Measurements from ENCODE around the gene ALOX15.
"Not testable (repeated sequence)": the region's sequence is repeated elsewhere in the genome, so short reads cannot be mapped to it uniquely, and the experiment has no call there.

Gene ALOX15

DNA sequence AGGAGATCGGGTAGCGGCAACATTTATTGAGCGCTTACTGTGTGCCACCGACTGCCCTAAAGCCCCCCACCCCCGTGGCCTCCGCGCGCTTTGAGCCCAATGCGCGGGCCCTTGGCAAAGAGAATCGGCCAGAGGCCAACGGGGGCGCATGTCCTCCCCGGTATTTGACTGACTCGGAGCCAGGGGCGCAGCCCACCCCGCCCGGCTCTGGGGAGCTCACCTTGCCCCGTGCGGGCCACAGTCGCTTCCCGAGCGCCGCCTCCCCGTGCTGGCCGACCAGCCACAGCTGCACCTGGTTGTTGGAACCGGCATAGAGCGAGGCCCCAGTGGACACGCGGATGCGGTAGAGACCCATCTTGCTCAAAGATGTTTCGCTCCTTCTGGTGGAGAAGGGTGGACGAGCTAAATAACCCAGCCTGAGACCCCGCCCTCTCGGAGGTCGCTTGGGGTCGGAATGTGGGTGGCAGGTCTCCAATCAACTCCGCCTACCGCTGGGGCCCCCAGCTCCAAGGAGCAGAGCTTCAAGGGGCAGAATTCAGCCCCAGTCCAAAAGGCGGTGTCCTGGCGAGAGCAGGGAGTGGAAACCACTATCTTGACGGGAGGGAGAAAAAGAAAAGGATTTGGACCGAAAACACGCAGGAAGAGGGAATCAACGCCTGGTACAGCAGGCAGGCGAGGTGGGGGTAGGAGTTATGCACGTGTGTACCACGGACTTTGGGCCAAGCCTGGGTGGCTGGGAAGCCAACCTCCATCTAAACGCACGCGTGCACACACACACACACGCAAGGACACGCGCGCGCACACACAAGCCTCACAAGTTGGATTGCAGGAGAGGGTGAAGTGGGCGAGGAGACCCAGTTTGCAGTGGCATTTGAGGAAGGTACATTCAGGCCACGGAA, at the start of gene ALOX15:
Gene ALOX15, minus strand, starts transcription at position 382 of the 899 bp plus-strand sequence. Its CDS starts 27 bp downstream, at position 355.
- no peak within 1 kb of the TSS for H3K27ac ChIP-seq
- no peak for DNase-seq (ENCODE audit: low spot score)
- H3K4me3 ChIP-seq = no peak within 1 kb of the TSS
- TF ChIP-seq, protein P1, sequence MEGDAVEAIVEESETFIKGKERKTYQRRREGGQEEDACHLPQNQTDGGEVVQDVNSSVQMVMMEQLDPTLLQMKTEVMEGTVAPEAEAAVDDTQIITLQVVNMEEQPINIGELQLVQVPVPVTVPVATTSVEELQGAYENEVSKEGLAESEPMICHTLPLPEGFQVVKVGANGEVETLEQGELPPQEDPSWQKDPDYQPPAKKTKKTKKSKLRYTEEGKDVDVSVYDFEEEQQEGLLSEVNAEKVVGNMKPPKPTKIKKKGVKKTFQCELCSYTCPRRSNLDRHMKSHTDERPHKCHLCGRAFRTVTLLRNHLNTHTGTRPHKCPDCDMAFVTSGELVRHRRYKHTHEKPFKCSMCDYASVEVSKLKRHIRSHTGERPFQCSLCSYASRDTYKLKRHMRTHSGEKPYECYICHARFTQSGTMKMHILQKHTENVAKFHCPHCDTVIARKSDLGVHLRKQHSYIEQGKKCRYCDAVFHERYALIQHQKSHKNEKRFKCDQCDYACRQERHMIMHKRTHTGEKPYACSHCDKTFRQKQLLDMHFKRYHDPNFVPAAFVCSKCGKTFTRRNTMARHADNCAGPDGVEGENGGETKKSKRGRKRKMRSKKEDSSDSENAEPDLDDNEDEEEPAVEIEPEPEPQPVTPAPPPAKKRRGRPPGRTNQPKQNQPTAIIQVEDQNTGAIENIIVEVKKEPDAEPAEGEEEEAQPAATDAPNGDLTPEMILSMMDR (IDR thresholded peaks at IDR 0.05) = no peak

DNA sequence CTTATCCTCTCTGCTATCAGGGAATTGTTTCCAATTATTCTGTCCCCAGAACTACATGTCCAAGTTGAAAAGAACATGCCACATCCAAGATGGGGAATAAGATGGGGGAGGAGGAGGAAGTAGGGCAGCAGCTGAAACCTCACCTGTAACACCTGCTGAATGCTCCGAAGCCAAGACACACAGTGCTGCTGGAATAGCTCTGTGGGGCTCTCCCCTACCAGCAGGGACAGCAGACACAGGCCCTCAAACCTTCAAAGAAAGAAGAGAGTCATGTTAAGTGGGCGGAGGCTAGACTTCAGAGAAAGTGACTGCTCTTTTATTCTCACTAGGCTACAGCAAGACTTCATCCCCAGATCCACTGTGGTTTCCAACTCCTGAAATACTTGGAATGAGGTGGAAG, 49.3 kb upstream of the ALOX15 start:
- H3K4me3 ChIP-seq = no peak overlapping the region
- no peak for DNase-seq (ENCODE audit: low spot score)
- H3K27ac ChIP-seq = no peak overlapping the region
- TF ChIP-seq, protein P1 (IDR thresholded peaks at IDR 0.05) = no peak

DNA sequence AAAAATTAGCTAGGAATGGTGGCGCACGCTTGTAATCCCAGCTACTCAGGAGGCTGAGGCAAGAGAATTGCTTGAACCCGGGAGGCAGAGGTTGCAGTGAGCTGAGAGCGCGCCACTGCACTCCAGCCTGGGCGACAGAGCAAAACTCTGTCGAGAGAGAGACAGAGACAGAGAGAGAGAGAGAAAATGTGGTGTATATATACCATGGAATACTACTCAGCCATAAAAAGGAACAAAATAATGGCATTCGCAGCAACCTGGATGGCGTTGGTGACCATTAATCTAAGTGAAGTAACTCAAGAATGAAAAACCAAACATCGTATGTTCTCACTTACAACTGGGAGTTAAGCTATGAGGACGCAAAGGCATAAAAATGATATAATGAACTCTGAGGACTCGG, 48.4 kb upstream of the ALOX15 start:
- DNase-seq (ENCODE audit: low spot score); H3K27ac ChIP-seq; H3K4me3 ChIP-seq: not testable (repeated sequence)

DNA sequence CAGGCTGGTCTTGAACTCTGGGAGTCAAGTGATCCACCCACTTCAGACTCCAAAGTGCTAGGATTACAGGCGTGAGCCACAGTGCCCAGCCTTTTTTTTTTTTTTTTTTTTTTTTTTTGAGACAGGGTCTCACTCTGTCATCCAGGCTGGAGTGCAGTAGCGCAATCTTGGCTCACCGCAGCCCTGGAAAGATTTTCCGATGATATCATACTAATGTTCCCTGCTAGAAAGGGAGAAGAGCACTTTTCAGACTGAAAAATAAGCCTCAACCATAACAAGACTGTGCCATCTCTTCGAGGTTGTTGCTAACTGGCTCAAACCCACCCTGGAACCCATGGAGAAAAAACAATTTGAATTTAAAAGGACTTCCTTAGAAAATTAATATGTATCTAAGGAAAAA, 42.3 kb upstream of the ALOX15 start:
- peak overlapping the region in 1 of 2 donors; percentile 24 for H3K27ac ChIP-seq
- H3K4me3 ChIP-seq; DNase-seq (ENCODE audit: low spot score): not testable (repeated sequence)

DNA sequence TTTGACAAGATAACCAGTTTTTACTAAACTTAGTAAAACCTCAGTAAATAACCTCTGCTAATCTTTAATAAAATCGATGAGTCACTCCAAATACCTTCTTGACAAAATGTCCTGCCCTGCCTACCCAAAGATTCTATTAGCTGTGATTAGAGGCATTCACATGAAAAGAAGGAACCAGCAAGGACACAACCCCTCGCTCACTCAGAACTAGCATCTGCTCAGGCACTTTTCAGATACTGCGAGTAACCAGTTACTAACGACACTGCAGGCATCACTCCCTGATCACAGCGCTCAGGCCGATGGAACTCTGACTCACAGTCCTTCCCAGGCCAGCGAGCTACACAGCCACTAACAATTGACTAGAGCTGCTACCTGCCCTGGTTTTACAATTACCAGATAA, 38.2 kb upstream of the ALOX15 start:
- no peak overlapping the region for H3K27ac ChIP-seq
- TF ChIP-seq, protein P1 (IDR thresholded peaks at IDR 0.05) = no peak
- no peak for DNase-seq (ENCODE audit: low spot score)
- no peak overlapping the region for H3K4me3 ChIP-seq

GRCh38 chr17:4678448-4679026, 37.1 kb upstream of the ALOX15 start:
- no peak for DNase-seq (ENCODE audit: low spot score)
- TF ChIP-seq, protein P1 (IDR thresholded peaks at IDR 0.05) = no peak
- no peak overlapping the region for H3K4me3 ChIP-seq
- H3K27ac ChIP-seq = no peak overlapping the region

- no peak for DNase-seq (ENCODE audit: low spot score)
- TF ChIP-seq, protein P1 (IDR thresholded peaks at IDR 0.05) = no peak
- Histone ChIP-seq H3K27ac (no peak overlapping the region), H3K4me3 (no peak overlapping the region)
These were observed 35.3 kb upstream of the ALOX15 start for GRCh38 chr17:4676791-4677190.

DNA sequence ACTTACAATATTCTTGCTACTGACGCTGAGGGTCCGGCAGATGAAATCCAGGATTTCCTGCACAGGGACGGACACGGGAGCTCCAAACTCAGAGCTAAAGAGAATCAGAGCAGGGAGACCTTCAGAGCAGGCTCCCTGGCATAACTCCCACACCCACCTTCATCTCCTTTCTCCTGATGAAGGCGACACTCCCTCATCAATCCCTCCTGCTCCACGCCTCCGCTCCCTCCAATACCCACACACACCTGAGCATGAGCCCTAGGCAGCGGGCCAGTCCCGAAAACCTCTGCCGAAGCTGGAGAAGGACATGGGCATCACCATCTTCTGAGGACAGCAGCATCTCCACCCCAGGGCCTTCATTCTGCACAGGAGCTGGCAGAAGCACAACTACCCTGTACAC, 34.3 kb upstream of the ALOX15 start:
- TF ChIP-seq, protein P1 (IDR thresholded peaks at IDR 0.05) = no peak
- H3K4me3 ChIP-seq = no peak overlapping the region
- DNase-seq (ENCODE audit: low spot score) = no peak
- no peak overlapping the region for H3K27ac ChIP-seq
